Cardiac muscle cell (in vitro differentiated cells and primary cell): Measurements from ENCODE around the gene PLB1. TPM values are rescaled to one million over a fixed set of nuclear protein-coding genes. Genes with fewer than 3 reads are reported as not detected.

Experiments
- DNase-seq, 2 donors: peaks; one replicate each; pipeline versions ENCODE4 v3.0.0 to v3.0.0-alpha.2; 2010 to 2017; ENCODE audit warnings: low read depth in 1 of 2, low spot score in 1 of 2
- H3K27ac ChIP-seq: fragments of 200-600 bp; sonication (generic); 2 replicates; pipeline ENCODE4 v1.5.1; 2016
- H3K27me3 ChIP-seq: fragments of 200-600 bp; sonication (generic); 2 replicates; pipeline ENCODE4 v1.6.0; 2016; ENCODE audit warnings: control low read depth
- H3K36me3 ChIP-seq: fragments of 200-600 bp; sonication (generic); 2 replicates; pipeline ENCODE4 v1.5.1; 2016; ENCODE audit warnings: control low read depth
- H3K4me1 ChIP-seq: fragments of 200-600 bp; sonication (generic); 2 replicates; pipeline ENCODE4 v1.8.1; 2017; ENCODE audit warnings: low read depth, mild to moderate bottlenecking, mixed run types
- H3K4me3 ChIP-seq: fragments of 200-600 bp; sonication (generic); 2 replicates; pipeline ENCODE4 v1.5.1; 2016; ENCODE audit warnings: mild to moderate bottlenecking
- H3K9me3 ChIP-seq: fragments of 200-600 bp; sonication (generic); 2 replicates; pipeline ENCODE4 v1.5.1; 2017; ENCODE audit warnings: low read depth, mild to moderate bottlenecking, control low read depth
- polyA plus RNA-seq: library from polyadenylated mRNA; unstranded; fragments of >200 nt; fragmentation: Nextera tagmentation; extraction: Ambion mirVana; gene quantifications from 2 replicates; pipeline ENCODE4 v1.2.1, GENCODE V29; 2016
- total RNA-seq: library from RNA; depleted of rRNA; stranded (reverse); fragments of >200 nt; gene quantifications from 2 replicates; pipeline ENCODE4 v1.2.3, GENCODE V29; 2016
- TF ChIP-seq, protein P1 (sequence below): IDR thresholded peaks from 2 replicates; pipeline ENCODE4 v1.5.1; 2012; ENCODE audit warnings: low read depth, mild to moderate bottlenecking, low read length

PLB1 gene
- total and polyA plus RNA-seq, 2 experiments from 2014 or later, result 1.1 to 1.2 TPM

DNA sequence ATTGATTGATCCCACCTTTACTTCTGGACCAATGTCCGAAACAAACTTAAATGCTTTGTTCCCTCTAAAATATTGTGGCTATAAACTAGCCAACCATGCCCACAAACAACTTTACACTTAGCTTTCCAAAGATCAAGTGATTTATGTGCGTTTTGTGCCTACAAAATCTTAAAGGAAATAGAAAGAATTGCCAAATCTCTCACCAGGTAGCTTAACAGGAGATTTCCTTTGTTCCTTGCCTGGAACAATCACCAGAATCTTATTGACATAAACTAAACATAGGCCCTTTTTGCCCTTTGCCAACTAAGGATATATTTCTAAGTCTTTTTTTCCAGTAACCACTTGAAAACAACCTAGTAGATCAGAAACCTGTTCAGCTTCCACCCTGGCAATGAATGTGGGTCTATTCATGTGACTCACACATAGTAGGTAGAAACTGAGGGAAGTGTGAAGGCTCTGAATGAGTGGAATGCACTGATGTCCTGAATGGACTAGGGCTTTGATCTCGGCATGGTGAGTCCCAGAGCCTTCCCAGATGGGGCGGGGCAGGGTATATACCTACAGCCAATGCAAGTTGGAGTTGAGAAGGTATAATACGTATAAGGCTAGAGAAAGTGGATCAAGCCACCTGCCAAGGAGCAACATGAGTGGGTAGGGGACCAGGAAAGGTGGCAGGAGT, 161.2 kb downstream of the PLB1 start:
- Histone ChIP-seq H3K4me3 (no peak overlapping the region), H3K4me1 (no peaks in the 10 kb centered on the region), H3K36me3 (no peaks in the 10 kb centered on the region), H3K27ac (no peak overlapping the region), H3K27me3 (no peaks in the 10 kb centered on the region), H3K9me3 (no peaks in the 10 kb centered on the region)
- no peak for DNase-seq
- TF ChIP-seq, protein P1, sequence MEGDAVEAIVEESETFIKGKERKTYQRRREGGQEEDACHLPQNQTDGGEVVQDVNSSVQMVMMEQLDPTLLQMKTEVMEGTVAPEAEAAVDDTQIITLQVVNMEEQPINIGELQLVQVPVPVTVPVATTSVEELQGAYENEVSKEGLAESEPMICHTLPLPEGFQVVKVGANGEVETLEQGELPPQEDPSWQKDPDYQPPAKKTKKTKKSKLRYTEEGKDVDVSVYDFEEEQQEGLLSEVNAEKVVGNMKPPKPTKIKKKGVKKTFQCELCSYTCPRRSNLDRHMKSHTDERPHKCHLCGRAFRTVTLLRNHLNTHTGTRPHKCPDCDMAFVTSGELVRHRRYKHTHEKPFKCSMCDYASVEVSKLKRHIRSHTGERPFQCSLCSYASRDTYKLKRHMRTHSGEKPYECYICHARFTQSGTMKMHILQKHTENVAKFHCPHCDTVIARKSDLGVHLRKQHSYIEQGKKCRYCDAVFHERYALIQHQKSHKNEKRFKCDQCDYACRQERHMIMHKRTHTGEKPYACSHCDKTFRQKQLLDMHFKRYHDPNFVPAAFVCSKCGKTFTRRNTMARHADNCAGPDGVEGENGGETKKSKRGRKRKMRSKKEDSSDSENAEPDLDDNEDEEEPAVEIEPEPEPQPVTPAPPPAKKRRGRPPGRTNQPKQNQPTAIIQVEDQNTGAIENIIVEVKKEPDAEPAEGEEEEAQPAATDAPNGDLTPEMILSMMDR, result no peak

DNA sequence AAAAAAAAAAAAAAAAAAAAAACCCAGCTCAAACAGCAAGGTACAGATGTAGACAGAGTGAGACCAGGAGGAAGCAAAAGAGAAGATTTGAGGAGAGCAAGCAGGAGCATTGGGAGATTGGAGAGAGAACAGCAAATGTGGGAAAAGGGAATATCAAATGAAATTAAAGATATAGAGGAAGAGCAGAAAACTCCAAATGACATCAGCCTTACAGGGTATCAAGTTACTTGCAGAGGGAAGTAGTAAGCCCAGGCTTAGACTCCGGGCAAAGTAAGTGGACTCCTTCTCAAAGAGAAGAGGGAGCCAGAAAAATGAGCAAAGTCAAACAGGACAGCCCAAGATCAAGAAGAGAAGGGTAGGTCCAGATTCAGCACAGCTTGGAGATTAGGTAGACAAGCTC, 162.5 kb downstream of the PLB1 start:
- TF ChIP-seq, protein P1, result no peak
- no peaks in the 10 kb centered on the region for H3K4me1 ChIP-seq
- H3K27ac ChIP-seq, result no peak overlapping the region
- H3K4me3 ChIP-seq, result no peak overlapping the region
- no peaks in the 10 kb centered on the region for H3K9me3 ChIP-seq
- DNase-seq, result peak in 1 of 2 donors; percentile 66
- H3K36me3 ChIP-seq, result no peaks in the 10 kb centered on the region
- no peaks in the 10 kb centered on the region for H3K27me3 ChIP-seq

DNA sequence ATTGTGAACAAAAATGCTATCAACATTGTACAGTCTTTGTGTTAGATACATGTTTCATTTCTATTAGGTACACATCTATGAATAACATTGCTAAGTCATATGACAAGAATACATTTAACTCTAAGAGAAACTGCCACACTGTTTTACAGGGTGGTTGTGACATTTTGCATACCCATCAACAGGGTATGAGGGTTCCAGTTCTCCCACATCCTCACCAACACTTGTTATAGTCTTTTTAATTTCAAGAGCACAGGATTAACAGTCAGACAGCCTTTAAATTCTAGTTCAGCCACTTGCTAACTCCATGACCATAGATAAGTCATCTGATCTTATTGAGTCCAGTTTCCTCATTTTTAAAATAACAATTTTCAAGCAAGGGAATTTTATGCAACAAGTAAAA, 163.3 kb downstream of the PLB1 start:
- H3K27ac ChIP-seq, result no peak overlapping the region
- H3K36me3 ChIP-seq, result no peaks in the 10 kb centered on the region
- H3K9me3 ChIP-seq, result no peaks in the 10 kb centered on the region
- TF ChIP-seq, protein P1, result no peak
- H3K4me1 ChIP-seq, result peaks cover 5% of the 10 kb centered on the region
- no peak for DNase-seq
- H3K27me3 ChIP-seq, result no peaks in the 10 kb centered on the region
- no peak overlapping the region for H3K4me3 ChIP-seq

DNA sequence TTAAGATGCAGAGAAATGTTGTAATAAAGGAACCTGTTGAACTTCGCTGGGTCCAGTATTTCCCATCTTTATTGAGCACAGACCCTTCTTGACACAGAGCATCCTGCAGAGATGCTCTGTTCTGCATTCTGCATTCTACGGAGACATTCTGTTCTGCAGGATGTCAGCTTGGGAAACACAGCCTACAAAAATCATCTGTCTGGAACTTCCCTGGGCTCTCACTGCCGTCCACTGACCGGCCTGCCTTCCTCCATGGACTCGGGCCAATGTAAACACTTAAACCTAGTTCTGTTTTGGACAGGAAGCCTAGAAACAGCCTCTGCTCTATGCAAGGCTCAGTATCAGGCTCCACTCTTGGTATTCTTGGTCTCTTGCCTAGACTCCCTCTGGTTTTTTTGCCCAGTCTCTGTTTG, 165.7 kb downstream of the PLB1 start:
- Histone ChIP-seq H3K27ac (no peak overlapping the region), H3K4me1 (peaks cover 17% of the 10 kb centered on the region), H3K36me3 (no peaks in the 10 kb centered on the region), H3K9me3 (no peaks in the 10 kb centered on the region), H3K27me3 (no peaks in the 10 kb centered on the region), H3K4me3 (no peak overlapping the region)
- peak in 1 of 2 donors; percentile 98 for DNase-seq
- TF ChIP-seq, protein P1, result no peak

DNA sequence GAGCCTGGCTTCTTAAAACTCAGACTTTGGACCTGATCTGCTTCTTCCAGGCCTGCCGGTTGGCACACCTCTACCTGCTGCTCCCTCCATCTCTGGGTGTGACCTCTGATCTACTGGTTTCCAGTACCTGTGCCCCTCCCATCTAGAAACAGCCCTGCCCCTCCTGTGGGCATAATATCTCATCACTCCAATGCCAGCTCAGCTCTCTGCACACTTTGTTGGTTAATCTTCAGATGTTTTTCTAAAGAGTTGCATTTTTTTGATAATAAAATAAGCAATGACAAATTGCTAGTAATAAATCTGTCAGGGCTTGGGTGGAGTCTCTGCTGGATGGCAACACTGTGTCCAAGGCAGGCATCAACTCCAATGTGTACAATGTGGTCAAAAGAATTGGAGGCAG, 166.2 kb downstream of the PLB1 start:
- Histone ChIP-seq H3K36me3 (no peaks in the 10 kb centered on the region), H3K4me1 (peaks cover 17% of the 10 kb centered on the region), H3K27me3 (no peaks in the 10 kb centered on the region), H3K27ac (no peak overlapping the region), H3K4me3 (no peak overlapping the region), H3K9me3 (no peaks in the 10 kb centered on the region)
- DNase-seq, result no peak
- TF ChIP-seq, protein P1, result no peak
